ENCODE results near the gene KICS2.

Gene KICS2

GRCh38 chr12:64240781-64241180 is 18.7 kb upstream of the KICS2 start:
- DNase-seq (ENCODE audit: low read depth, low spot score): no peak
- in situ Hi-C loops (cut with HindIII; ENCODE audit: low sequenced_read_pairs): no loop called here
- TF ChIP-seq CTCF (IDR thresholded peaks at IDR 0.05; ENCODE audit: low read depth, low read length): no peak
- no peak overlapping the region for H3K4me3 ChIP-seq (ENCODE audit: low read depth, low read length)

GRCh38 chr12:64237382-64237781 is 15.3 kb upstream of the KICS2 start:
- in situ Hi-C loops (cut with HindIII; ENCODE audit: low sequenced_read_pairs): no loop called here
- no peak for DNase-seq (ENCODE audit: low read depth, low spot score)
- no peak for TF ChIP-seq CTCF (IDR thresholded peaks at IDR 0.05; ENCODE audit: low read depth, low read length)
- H3K4me3 ChIP-seq (ENCODE audit: low read depth, low read length): no peak overlapping the region

- peak; percentile 40 for DNase-seq (ENCODE audit: low read depth, low spot score)
- peak; percentile 36 for TF ChIP-seq CTCF (IDR thresholded peaks at IDR 0.05; ENCODE audit: low read depth, low read length)
- in situ Hi-C loops (cut with HindIII; ENCODE audit: low sequenced_read_pairs): no loop called here
- no peak overlapping the region for H3K4me3 ChIP-seq (ENCODE audit: low read depth, low read length)
Observed at GRCh38 chr12:64236549-64236948, 14.5 kb upstream of the KICS2 start.

GRCh38 chr12:64232196-64232595 is 10.1 kb upstream of the KICS2 start:
- TF ChIP-seq CTCF (IDR thresholded peaks at IDR 0.05; ENCODE audit: low read depth, low read length): no peak
- DNase-seq (ENCODE audit: low read depth, low spot score): no peak

GRCh38 chr12:64229796-64230195 is 7.7 kb upstream of the KICS2 start:
- DNase-seq (ENCODE audit: low read depth, low spot score): no peak
- no peak for TF ChIP-seq CTCF (IDR thresholded peaks at IDR 0.05; ENCODE audit: low read depth, low read length)
- in situ Hi-C loops (cut with HindIII; ENCODE audit: low sequenced_read_pairs): no loop called here
- H3K4me3 ChIP-seq (ENCODE audit: low read depth, low read length): no peak overlapping the region

More at GRCh38 chr12:64232196-64232595, 10.1 kb upstream of the KICS2 start:
- H3K4me3 ChIP-seq (ENCODE audit: low read depth, low read length): no peak overlapping the region
- in situ Hi-C loops (cut with HindIII; ENCODE audit: low sequenced_read_pairs): no loop called here

- in situ Hi-C loops (cut with HindIII; ENCODE audit: low sequenced_read_pairs): no loop called here
- no peak for TF ChIP-seq CTCF (IDR thresholded peaks at IDR 0.05; ENCODE audit: low read depth, low read length)
- no peak overlapping the region for H3K4me3 ChIP-seq (ENCODE audit: low read depth, low read length)
- DNase-seq (ENCODE audit: low read depth, low spot score): no peak
Observed at GRCh38 chr12:64229240-64229639, 7.1 kb upstream of the KICS2 start.

- in situ Hi-C loops (cut with HindIII; ENCODE audit: low sequenced_read_pairs): no loop called here
- no peak for DNase-seq (ENCODE audit: low read depth, low spot score)
- H3K4me3 ChIP-seq (ENCODE audit: low read depth, low read length): no peak overlapping the region
- no peak for TF ChIP-seq CTCF (IDR thresholded peaks at IDR 0.05; ENCODE audit: low read depth, low read length)
Observed at GRCh38 chr12:64225626-64226025, 3.5 kb upstream of the KICS2 start.
